ENCODE measurements around the gene MOB3C. TPM values are rescaled to one million over a fixed set of nuclear protein-coding genes. Genes with fewer than 3 reads are reported as not detected.
A peak's percentile ranks its signal among the peaks of the same experiment; 100 is the strongest.

MOB3C gene
- total RNA-seq, 1 donor from 2014 or later, result 2.2 TPM

GRCh38 chr1:46571691-46572225 lies 44.9 kb downstream of the MOB3C start:
- no peak for DNase-seq

DNA sequence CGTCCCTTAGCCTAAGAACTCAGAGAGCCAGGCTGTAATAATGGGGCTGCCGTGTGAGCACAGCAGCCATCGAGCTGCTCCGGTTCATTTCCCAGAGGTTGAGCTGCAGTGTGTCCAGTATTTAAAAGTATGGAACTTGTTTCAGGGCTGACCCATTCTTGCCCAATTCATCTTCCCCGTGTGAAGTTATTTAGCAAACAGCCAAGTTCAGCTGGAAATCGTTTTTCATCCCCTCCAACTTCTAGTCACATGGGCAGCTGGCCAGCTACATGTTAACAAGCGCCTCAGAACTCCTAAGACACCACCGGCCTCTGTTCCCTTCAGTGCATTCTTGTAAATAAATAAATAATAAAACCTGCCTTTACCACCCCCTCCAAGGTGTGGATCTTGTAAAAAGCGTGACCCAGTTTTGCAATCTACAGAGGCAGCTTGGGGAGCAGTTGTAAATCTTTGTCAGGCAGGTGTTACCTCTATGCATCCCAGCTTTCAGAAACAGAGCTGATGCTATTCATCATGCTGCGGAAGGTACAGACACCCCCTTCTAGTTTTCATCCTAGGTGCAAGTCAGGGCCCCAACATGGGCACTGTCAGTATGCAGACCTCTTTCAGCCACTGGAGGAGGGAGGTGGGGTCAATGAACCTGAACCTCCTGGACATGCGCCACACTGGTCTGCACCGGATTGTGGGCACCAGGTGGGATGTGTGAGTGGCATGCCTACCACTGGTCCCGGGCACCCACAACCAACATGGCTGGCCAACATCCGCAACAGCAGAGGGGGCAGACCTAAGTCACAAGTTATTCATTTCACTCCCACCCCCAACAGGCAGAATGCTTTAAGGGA lies 46.5 kb downstream of the MOB3C start:
- no peak for DNase-seq

- DNase-seq, result no peak
These were observed 47.5 kb downstream of the MOB3C start for GRCh38 chr1:46569116-46569515.

DNA sequence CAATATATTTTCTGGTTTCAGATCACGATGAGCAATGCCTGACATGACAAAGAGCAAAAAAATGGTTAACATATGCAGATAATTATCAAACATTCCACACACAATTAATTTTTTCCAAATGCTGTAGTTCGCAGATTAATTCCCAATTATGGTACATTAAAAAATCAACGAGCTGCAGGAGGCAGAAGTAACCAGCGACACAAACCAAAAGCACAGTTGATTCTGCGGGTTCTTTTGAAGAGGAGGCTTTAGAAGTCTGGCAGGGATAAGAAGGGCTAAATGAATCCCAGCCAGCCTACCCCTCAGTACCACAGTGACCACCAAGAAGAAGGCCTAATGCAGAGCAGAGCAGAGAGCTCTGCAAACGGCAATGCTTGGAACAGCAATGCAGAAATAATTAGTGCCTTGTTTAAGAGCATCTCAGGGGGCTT lies 48.1 kb downstream of the MOB3C start:
- no peak for DNase-seq

DNA sequence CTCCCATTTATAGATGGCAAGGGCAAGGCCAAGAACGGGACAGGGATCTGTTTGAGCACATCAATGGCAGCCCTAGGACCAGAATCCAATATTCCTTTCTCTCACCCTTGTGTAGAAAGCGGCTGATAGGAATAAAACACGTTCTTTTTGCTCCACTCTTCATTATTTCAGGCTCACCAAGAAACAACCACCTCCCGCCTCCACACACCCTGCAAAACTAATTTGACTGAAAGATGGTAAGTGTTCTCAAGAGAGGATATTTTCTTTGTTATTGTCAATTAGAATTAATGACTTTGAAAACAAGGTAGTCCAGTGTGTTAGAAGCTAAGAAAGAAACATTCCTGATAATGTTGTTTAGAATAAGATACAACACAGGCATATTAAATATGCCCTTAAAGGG lies 53.3 kb downstream of the MOB3C start:
- no peak for DNase-seq

DNA sequence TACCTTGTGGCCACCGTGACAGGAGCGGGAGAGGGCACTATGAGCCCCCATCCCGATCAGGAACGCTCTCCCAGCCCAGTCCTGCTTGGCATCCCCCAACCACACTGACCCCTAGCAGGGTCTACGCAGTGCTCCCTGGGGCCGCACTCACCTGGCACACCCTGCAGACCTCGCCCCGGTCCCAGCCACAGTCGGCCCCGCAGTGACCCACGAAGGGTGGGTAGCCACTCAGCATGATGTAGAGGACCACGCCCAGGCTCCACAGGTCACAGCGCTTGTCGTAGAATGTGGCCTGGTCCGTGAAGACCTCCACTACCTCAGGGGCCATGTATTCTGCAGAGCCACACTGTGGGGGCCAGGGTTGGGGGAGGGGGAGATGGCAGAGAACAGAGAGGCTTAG lies 54.1 kb downstream of the MOB3C start:
- DNase-seq, result no peak

- DNase-seq, result no peak
These were observed 57.6 kb downstream of the MOB3C start for GRCh38 chr1:46558966-46559365.

DNA sequence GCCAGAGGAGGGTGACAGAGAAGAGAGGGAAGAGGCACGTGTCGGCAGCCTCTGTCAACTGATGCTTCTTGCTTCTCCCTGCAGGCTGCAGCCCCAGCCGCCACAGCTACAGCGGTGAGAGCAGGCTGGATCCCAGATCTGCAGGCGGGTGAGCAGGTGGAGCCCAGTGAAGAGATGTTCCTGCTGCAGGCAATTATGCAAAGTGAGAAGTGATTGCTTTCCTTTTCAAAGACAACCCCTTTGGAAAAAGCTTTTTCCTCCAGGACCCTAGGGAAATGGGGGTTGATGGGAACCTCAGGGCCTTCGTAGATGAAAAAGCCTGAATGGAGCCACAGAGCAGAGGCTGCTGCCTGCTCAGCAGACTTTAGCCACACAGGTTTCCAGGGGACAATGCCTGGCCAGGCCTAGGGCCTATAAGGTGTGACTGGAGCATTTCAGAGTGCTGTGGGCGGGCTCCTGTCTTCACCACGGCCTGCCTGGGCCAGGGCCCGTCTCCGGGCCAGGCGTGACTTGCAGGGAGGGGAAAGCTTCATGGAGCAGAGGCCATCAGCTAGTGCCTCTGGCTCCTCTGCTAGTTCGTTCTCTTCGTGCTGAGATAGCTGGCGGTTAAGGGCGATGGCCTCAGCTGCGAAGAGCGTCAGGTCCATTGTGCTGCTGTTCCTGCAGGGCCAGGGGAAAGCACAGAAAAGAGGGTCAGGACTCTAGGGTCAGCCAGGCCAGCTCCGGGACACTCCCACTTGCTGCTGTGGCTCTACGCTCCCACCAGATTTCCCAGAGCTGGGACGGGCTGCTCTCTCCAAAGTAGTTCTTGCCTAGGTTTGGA lies 58.3 kb downstream of the MOB3C start:
- peak; percentile 35 for DNase-seq

Other genes with a start within 250 kb of the MOB3C start
- 22.5 TPM for gene FAAH, start 222.5 kb downstream of the MOB3C start, total RNA-seq
- not detected for gene DMBX1, start 127.0 kb downstream of the MOB3C start, total RNA-seq
- gene KNCN, start 65.2 kb downstream of the MOB3C start, total RNA-seq, result not detected
- gene MKNK1, start 12.5 kb downstream of the MOB3C start, total RNA-seq, result 8.7 TPM
- 37.7 TPM for gene ATPAF1, start 51.6 kb upstream of the MOB3C start, total RNA-seq
- not detected for gene TEX38, start 55.0 kb upstream of the MOB3C start, total RNA-seq
- 13.6 TPM for gene EFCAB14, start 102.3 kb upstream of the MOB3C start, total RNA-seq
- gene CYP4B1, start 182.2 kb upstream of the MOB3C start, total RNA-seq, result not detected

Data from occipital lobe (tissue), 2 donors.